ENCODE results near the gene PCLO.
"Not testable (repeated sequence)": the region's sequence is repeated elsewhere in the genome, so short reads cannot be mapped to it uniquely, and the experiment has no call there.

Gene PCLO

GRCh38 chr7:82980130-82980788, 182.4 kb downstream of the PCLO start:
- H3K27ac ChIP-seq = no peak overlapping the region
- no peak for DNase-seq (ENCODE audit: low read depth, low spot score)

- DNase-seq (ENCODE audit: low read depth, low spot score) = peak; percentile 20
- H3K27ac ChIP-seq = no peak overlapping the region
These were observed 186.7 kb downstream of the PCLO start for GRCh38 chr7:82975811-82976468.

GRCh38 chr7:82972135-82972534, 190.5 kb downstream of the PCLO start:
- no peak for DNase-seq (ENCODE audit: low read depth, low spot score)
- no peak overlapping the region for H3K27ac ChIP-seq

GRCh38 chr7:82965088-82966036, 197.3 kb downstream of the PCLO start:
- no peak overlapping the region for H3K27ac ChIP-seq
- DNase-seq (ENCODE audit: low read depth, low spot score) = no peak

- no peak for DNase-seq (ENCODE audit: low read depth, low spot score)
- H3K27ac ChIP-seq = no peak overlapping the region
These were observed 198.4 kb downstream of the PCLO start for GRCh38 chr7:82964150-82964882.

GRCh38 chr7:82961240-82961639, 201.4 kb downstream of the PCLO start:
- no peak for DNase-seq (ENCODE audit: low read depth, low spot score)
- no peak overlapping the region for H3K27ac ChIP-seq

- H3K27ac ChIP-seq = no peak overlapping the region
- no peak for DNase-seq (ENCODE audit: low read depth, low spot score)
These were observed 203.2 kb downstream of the PCLO start for GRCh38 chr7:82959528-82959927.

- no peak for DNase-seq (ENCODE audit: low read depth, low spot score)
- H3K27ac ChIP-seq = no peak overlapping the region
These were observed 205.2 kb downstream of the PCLO start for GRCh38 chr7:82957521-82957920.

- H3K27ac ChIP-seq = no peak overlapping the region
- no peak for DNase-seq (ENCODE audit: low read depth, low spot score)
These were observed 209.2 kb downstream of the PCLO start for GRCh38 chr7:82953324-82954027.

- no peak overlapping the region for H3K27ac ChIP-seq
- no peak for DNase-seq (ENCODE audit: low read depth, low spot score)
These were observed 212.2 kb downstream of the PCLO start for GRCh38 chr7:82950436-82950835.

GRCh38 chr7:82945480-82945879, 217.2 kb downstream of the PCLO start:
- no peak overlapping the region for H3K27ac ChIP-seq
- peak; percentile 18 for DNase-seq (ENCODE audit: low read depth, low spot score)

- H3K27ac ChIP-seq = no peak overlapping the region
- no peak for DNase-seq (ENCODE audit: low read depth, low spot score)
These were observed 217.6 kb downstream of the PCLO start for GRCh38 chr7:82945056-82945455.

GRCh38 chr7:82932516-82932915, 230.2 kb downstream of the PCLO start:
- no peak for DNase-seq (ENCODE audit: low read depth, low spot score)
- no peak overlapping the region for H3K27ac ChIP-seq

- no peak overlapping the region for H3K27ac ChIP-seq
- DNase-seq (ENCODE audit: low read depth, low spot score) = no peak
These were observed 236.2 kb downstream of the PCLO start for GRCh38 chr7:82926477-82926876.

- no peak overlapping the region for H3K27ac ChIP-seq
- no peak for DNase-seq (ENCODE audit: low read depth, low spot score)
These were observed 237.4 kb downstream of the PCLO start for GRCh38 chr7:82925331-82925730.

- no peak overlapping the region for H3K27ac ChIP-seq
- no peak for DNase-seq (ENCODE audit: low read depth, low spot score)
These were observed 256.2 kb downstream of the PCLO start for GRCh38 chr7:82906502-82906901.

- no peak overlapping the region for H3K27ac ChIP-seq
- DNase-seq (ENCODE audit: low read depth, low spot score) = no peak
These were observed 257.8 kb downstream of the PCLO start for GRCh38 chr7:82904871-82905270.

- not testable (repeated sequence) for H3K27ac ChIP-seq; DNase-seq (ENCODE audit: low read depth, low spot score)
These were observed 261.6 kb downstream of the PCLO start for GRCh38 chr7:82901098-82901497.

GRCh38 chr7:82897500-82897899, 265.2 kb downstream of the PCLO start:
- no peak for DNase-seq (ENCODE audit: low read depth, low spot score)
- H3K27ac ChIP-seq = no peak overlapping the region

GRCh38 chr7:82894341-82894740, 268.3 kb downstream of the PCLO start:
- not testable (repeated sequence) for DNase-seq (ENCODE audit: low read depth, low spot score); H3K27ac ChIP-seq
